Liver (tissue), 9 donors: ENCODE results near the gene BRF1. TPM values are rescaled to one million over a fixed set of nuclear protein-coding genes. Genes with fewer than 3 reads are reported as not detected.

Source experiments
- DNase-seq: peaks from one replicate; pipeline ENCODE4 v3.0.0-alpha.2; 2017; ENCODE audit warnings: low spot score
- H3K27ac ChIP-seq, 2 donors: one replicate each; pipeline ENCODE4 v1.7.0; 2013; ENCODE audit warnings: inconsistent platforms in 2 of 2, low read length in 2 of 2, control low read depth in 1 of 2, low read depth in 1 of 2, mild to moderate bottlenecking in 1 of 2
- H3K27me3 ChIP-seq, 4 donors: one replicate each; pipeline versions ENCODE4 v1.6.1 to v1.7.0; 2013; ENCODE audit warnings: low read length in 3 of 4, inconsistent platforms in 1 of 4, mild to moderate bottlenecking in 1 of 4, moderate library complexity in 1 of 4; ENCODE audit not compliant: control insufficient read depth in 4 of 4, insufficient read depth in 4 of 4
- H3K36me3 ChIP-seq, 4 donors: one replicate each; pipeline versions ENCODE4 v1.6.1 to v1.7.0; 2013; ENCODE audit warnings: low read length in 3 of 4, mild to moderate bottlenecking in 3 of 4, low read depth in 1 of 4, moderate library complexity in 1 of 4; ENCODE audit not compliant: control insufficient read depth in 4 of 4, insufficient read depth in 3 of 4
- H3K4me1 ChIP-seq, 4 donors: one replicate each; pipeline versions ENCODE4 v1.6.1 to v1.7.0; 2013; ENCODE audit warnings: low read length in 3 of 4, mild to moderate bottlenecking in 3 of 4, moderate library complexity in 1 of 4; ENCODE audit not compliant: control insufficient read depth in 4 of 4, insufficient read depth in 4 of 4
- H3K4me3 ChIP-seq, 3 donors: one replicate each; pipeline versions ENCODE4 v1.6.1 to v1.7.0; 2013; ENCODE audit warnings: low read length in 3 of 3, control low read depth in 1 of 3, low read depth in 1 of 3, mild to moderate bottlenecking in 1 of 3
- H3K9ac ChIP-seq, 2 donors: one replicate each; pipeline ENCODE4 v1.7.0; 2013; ENCODE audit warnings: low read length in 2 of 2, mild to moderate bottlenecking in 2 of 2, moderate library complexity in 2 of 2, control low read depth in 1 of 2, low read depth in 1 of 2
- H3K9me3 ChIP-seq, 4 donors: one replicate each; pipeline versions ENCODE4 v1.6.1 to v1.7.0; 2013; ENCODE audit warnings: low read length in 3 of 4; ENCODE audit not compliant: control insufficient read depth in 4 of 4
- EGR1 ChIP-seq, 2 donors: IDR thresholded peaks; 2 replicates each; pipeline ENCODE4 v1.6.1; 2016 to 2018; ENCODE audit warnings: antibody characterized with exemption in 2 of 2, low read depth in 2 of 2
- FOXA1 ChIP-seq: IDR thresholded peaks from 2 replicates; pipeline ENCODE4 v1.6.1; 2016; ENCODE audit warnings: antibody characterized with exemption
- FOXA2 ChIP-seq: IDR thresholded peaks from 2 replicates; pipeline ENCODE4 v1.6.1; 2016; ENCODE audit warnings: antibody characterized with exemption
- GABPA ChIP-seq, 2 donors: IDR thresholded peaks in 1 of 2; conservative IDR thresholded peaks in 1 of 2; 2 replicates each; pipeline ENCODE4 v1.6.1; 2016; ENCODE audit warnings: antibody characterized with exemption in 2 of 2, mild to moderate bottlenecking in 1 of 2, moderate library complexity in 1 of 2
- HNF4A ChIP-seq, 2 donors: conservative IDR thresholded peaks; 2 replicates each; pipeline ENCODE4 v1.6.1; 2016; ENCODE audit warnings: antibody characterized with exemption in 2 of 2, mild to moderate bottlenecking in 2 of 2
- HNF4G ChIP-seq: IDR thresholded peaks from 2 replicates; pipeline ENCODE4 v1.6.1; 2016; ENCODE audit warnings: antibody characterized with exemption
- JUND ChIP-seq, 2 donors: IDR thresholded peaks; 2 replicates each; pipeline ENCODE4 v1.6.1; 2016; ENCODE audit warnings: antibody characterized with exemption in 2 of 2
- MAX ChIP-seq: IDR thresholded peaks from 2 replicates; pipeline ENCODE4 v1.6.1; 2016; ENCODE audit warnings: antibody characterized with exemption
- NR2F2 ChIP-seq: IDR thresholded peaks from 2 replicates; pipeline ENCODE4 v1.6.1; 2016; ENCODE audit warnings: antibody characterized with exemption
- RAD21 ChIP-seq, 2 donors: IDR thresholded peaks; 2 replicates each; pipeline ENCODE4 v1.6.1; 2016; ENCODE audit warnings: antibody characterized with exemption in 2 of 2, mild to moderate bottlenecking in 2 of 2
- RXRA ChIP-seq, 2 donors: IDR thresholded peaks; 2 replicates each; pipeline ENCODE4 v1.6.1; 2017 to 2018; ENCODE audit warnings: antibody characterized with exemption in 2 of 2, mild to moderate bottlenecking in 1 of 2
- SP1 ChIP-seq: IDR thresholded peaks from 2 replicates; pipeline ENCODE4 v1.6.1; 2018; ENCODE audit warnings: antibody characterized with exemption, mild to moderate bottlenecking
- TAF1 ChIP-seq: conservative IDR thresholded peaks from 2 replicates; pipeline ENCODE4 v1.6.1; 2016; ENCODE audit warnings: antibody characterized with exemption, mild to moderate bottlenecking
- YY1 ChIP-seq: IDR thresholded peaks from 2 replicates; pipeline ENCODE4 v1.6.1; 2016; ENCODE audit warnings: antibody characterized with exemption, mild to moderate bottlenecking
- ZBTB33 ChIP-seq: IDR thresholded peaks from 2 replicates; pipeline ENCODE4 v1.6.1; 2016; ENCODE audit warnings: antibody characterized with exemption
- WGBS: extraction: QIAGEN DNeasy Blood & Tissue Kit; methylation state at CpG from one replicate; pipeline ENCODE4 v1.1.7; 2013; 5-methylcytosine and 5-hydroxymethylcytosine counted together
- polyA plus RNA-seq, 2 donors: library from polyadenylated mRNA; stranded (reverse) in 1 of 2; unstranded in 1 of 2; fragments of 200-250 nt in 1 of 2; fragments of >200 nt in 1 of 2; fragmentation: Nextera tagmentation in 1 of 2; extraction: Ambion mirVana in 1 of 2; gene quantifications; one replicate each; pipeline versions ENCODE4 v1.2.1 to v1.2.3, GENCODE V29; 2013 to 2015
- total RNA-seq, 2 donors: library from RNA; depleted of rRNA; stranded (reverse); fragments of >200 nt; gene quantifications; one replicate each; pipeline ENCODE4 v1.2.3, GENCODE V29; 2014
- TF ChIP-seq, protein P1 (sequence below): fragments of 150-350 bp; IDR thresholded peaks from 2 replicates; pipeline ENCODE4 v1.5.1; 2017; ENCODE audit warnings: improper control_type of control experiment, low read depth, low read length; ENCODE audit not compliant: missing input control
- TF ChIP-seq, protein P2 (sequence below): IDR thresholded peaks from 2 replicates; pipeline ENCODE4 v1.6.1; 2016; ENCODE audit warnings: antibody characterized with exemption, mild to moderate bottlenecking
- TF ChIP-seq, protein P3 (sequence below): IDR thresholded peaks from 2 replicates; pipeline ENCODE4 v1.6.1; 2016; ENCODE audit warnings: antibody characterized with exemption
- donor health status: healthy.
- donor health status: healthy.
- donor health status: healthy.
- donor health status: healthy.
- donor health status: healthy.

Gene BRF1
- total and polyA plus RNA-seq, 4 donors, result 4.6 to 24.1 (median 10.6) TPM

DNA sequence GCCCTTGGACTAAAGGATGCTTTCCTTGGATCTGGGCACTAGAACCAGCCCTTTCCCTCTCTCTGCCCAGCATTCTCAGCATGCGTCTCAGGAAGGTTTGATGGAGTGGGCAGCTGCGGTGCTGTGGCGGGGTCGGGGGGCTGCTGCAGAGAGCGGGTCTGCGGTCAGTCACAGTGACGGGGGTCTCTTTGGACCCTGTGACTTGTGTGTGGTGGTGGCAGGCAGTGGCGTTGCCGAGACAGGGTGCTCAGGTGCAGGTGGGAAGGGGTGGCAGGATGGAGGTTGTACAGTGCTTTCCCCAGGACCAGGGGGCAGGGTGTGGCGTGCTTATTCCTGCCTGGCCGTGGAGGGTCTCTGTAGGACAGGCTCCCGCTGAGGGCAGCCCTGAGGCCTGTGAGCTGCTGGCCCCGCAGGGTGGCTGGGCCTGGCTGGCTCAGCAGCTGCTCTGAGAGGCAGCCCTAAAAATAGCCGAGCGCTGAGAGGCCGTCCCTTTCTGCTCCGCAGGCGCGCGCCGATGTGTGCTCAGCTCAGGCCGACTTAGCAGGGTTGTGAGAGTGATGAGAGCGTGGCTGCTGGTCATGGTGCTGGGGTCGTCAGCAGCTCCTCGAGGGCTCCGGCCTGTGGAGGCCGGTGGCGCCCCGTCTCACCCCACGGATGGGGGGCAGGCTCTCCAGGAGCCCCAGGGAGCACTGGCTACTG lies 23.4 kb upstream of the BRF1 start:
- Histone ChIP-seq H3K9ac (no peak overlapping the region), H3K9me3 (no peaks in the 10 kb centered on the region), H3K4me3 (no peak overlapping the region), H3K36me3 (no peaks in the 10 kb centered on the region), H3K27me3 (no peaks in the 10 kb centered on the region), H3K4me1 (peaks cover 10 to 14% (median 13%) of the 10 kb centered on the region in 4 donors), H3K27ac (no peak overlapping the region)
- TF ChIP-seq, protein P1, sequence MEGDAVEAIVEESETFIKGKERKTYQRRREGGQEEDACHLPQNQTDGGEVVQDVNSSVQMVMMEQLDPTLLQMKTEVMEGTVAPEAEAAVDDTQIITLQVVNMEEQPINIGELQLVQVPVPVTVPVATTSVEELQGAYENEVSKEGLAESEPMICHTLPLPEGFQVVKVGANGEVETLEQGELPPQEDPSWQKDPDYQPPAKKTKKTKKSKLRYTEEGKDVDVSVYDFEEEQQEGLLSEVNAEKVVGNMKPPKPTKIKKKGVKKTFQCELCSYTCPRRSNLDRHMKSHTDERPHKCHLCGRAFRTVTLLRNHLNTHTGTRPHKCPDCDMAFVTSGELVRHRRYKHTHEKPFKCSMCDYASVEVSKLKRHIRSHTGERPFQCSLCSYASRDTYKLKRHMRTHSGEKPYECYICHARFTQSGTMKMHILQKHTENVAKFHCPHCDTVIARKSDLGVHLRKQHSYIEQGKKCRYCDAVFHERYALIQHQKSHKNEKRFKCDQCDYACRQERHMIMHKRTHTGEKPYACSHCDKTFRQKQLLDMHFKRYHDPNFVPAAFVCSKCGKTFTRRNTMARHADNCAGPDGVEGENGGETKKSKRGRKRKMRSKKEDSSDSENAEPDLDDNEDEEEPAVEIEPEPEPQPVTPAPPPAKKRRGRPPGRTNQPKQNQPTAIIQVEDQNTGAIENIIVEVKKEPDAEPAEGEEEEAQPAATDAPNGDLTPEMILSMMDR, result no peak
- TF ChIP-seq RXRA (IDR thresholded peaks at IDR 0.05) (no peak), YY1 (no peak), GABPA (IDR thresholded peaks at IDR 0.05 in 1 of 2, conservative IDR thresholded peaks at IDR 0.05 in 1 of 2) (no peak), HNF4G (no peak), MAX (no peak), FOXA2 (no peak), SP1 (no peak), TAF1 (no peak), NR2F2 (no peak), JUND (IDR thresholded peaks at IDR 0.05) (no peak), HNF4A (conservative IDR thresholded peaks at IDR 0.05) (no peak), FOXA1 (no peak), ZBTB33 (no peak), EGR1 (IDR thresholded peaks at IDR 0.05; ENCODE audit: low read depth in 2 of 2) (no peak), RAD21 (IDR thresholded peaks at IDR 0.05) (no peak)
- TF ChIP-seq, protein P2, sequence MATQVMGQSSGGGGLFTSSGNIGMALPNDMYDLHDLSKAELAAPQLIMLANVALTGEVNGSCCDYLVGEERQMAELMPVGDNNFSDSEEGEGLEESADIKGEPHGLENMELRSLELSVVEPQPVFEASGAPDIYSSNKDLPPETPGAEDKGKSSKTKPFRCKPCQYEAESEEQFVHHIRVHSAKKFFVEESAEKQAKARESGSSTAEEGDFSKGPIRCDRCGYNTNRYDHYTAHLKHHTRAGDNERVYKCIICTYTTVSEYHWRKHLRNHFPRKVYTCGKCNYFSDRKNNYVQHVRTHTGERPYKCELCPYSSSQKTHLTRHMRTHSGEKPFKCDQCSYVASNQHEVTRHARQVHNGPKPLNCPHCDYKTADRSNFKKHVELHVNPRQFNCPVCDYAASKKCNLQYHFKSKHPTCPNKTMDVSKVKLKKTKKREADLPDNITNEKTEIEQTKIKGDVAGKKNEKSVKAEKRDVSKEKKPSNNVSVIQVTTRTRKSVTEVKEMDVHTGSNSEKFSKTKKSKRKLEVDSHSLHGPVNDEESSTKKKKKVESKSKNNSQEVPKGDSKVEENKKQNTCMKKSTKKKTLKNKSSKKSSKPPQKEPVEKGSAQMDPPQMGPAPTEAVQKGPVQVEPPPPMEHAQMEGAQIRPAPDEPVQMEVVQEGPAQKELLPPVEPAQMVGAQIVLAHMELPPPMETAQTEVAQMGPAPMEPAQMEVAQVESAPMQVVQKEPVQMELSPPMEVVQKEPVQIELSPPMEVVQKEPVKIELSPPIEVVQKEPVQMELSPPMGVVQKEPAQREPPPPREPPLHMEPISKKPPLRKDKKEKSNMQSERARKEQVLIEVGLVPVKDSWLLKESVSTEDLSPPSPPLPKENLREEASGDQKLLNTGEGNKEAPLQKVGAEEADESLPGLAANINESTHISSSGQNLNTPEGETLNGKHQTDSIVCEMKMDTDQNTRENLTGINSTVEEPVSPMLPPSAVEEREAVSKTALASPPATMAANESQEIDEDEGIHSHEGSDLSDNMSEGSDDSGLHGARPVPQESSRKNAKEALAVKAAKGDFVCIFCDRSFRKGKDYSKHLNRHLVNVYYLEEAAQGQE, result no peak
- TF ChIP-seq, protein P3, sequence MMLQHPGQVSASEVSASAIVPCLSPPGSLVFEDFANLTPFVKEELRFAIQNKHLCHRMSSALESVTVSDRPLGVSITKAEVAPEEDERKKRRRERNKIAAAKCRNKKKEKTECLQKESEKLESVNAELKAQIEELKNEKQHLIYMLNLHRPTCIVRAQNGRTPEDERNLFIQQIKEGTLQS, result no peak
- DNase-seq, result no peak
- WGBS, result 92% methylated on average over 30 of the region's 30 CpGs
